ENCODE data around the gene DIP2C.

DNA sequence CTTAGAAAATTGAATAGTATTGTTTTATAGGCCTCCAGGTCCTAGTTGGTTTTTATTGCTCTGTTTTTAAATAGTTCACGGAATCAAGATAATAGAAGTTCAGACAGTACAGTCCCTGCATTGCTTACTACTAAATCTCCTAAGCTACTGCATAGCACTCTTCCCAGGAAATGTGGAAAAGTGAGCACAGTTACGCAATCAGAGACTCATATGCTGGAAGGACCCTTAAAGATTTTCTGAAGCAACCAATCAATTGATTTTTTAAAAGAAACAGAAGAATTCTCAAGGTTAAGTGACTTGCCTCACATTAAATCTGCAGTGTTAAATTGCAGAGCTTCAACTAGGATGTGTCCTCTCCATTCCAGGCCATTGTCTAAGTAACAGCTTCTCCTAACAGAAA is 23.1 kb upstream of the DIP2C start:
- TF ChIP-seq, protein P1, sequence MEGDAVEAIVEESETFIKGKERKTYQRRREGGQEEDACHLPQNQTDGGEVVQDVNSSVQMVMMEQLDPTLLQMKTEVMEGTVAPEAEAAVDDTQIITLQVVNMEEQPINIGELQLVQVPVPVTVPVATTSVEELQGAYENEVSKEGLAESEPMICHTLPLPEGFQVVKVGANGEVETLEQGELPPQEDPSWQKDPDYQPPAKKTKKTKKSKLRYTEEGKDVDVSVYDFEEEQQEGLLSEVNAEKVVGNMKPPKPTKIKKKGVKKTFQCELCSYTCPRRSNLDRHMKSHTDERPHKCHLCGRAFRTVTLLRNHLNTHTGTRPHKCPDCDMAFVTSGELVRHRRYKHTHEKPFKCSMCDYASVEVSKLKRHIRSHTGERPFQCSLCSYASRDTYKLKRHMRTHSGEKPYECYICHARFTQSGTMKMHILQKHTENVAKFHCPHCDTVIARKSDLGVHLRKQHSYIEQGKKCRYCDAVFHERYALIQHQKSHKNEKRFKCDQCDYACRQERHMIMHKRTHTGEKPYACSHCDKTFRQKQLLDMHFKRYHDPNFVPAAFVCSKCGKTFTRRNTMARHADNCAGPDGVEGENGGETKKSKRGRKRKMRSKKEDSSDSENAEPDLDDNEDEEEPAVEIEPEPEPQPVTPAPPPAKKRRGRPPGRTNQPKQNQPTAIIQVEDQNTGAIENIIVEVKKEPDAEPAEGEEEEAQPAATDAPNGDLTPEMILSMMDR (IDR thresholded peaks at IDR 0.05), result no peak
- TF ChIP-seq POLR2AphosphoS5 (IDR thresholded peaks at IDR 0.05; ENCODE audit: low read depth, low read length), result no peak
- TF ChIP-seq, protein P2, sequence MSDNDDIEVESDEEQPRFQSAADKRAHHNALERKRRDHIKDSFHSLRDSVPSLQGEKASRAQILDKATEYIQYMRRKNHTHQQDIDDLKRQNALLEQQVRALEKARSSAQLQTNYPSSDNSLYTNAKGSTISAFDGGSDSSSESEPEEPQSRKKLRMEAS (IDR thresholded peaks at IDR 0.05; ENCODE audit: low read depth), result no peak
- no peak for TF ChIP-seq RCOR1 (IDR thresholded peaks at IDR 0.05; ENCODE audit: low read length)
- no peak for TF ChIP-seq JUND (IDR thresholded peaks at IDR 0.05)
- no peak for TF ChIP-seq GABPA (IDR thresholded peaks at IDR 0.05; ENCODE audit: low read depth)
- no peak for TF ChIP-seq EP300 (IDR thresholded peaks at IDR 0.05; ENCODE audit: borderline replicate concordance in 1 of 2, low read depth in 1 of 2, low read length in 1 of 2)
